HCEC 1CT (cell line): ENCODE measurements around the gene USH2A.

Experiments used
- DNase-seq: peaks from one replicate; pipeline ENCODE4 v3.0.0-alpha.2; 2017

USH2A gene

GRCh38 chr1:216422821-216423520 lies at the start of gene USH2A:
USH2A (minus strand) TSS chr1:216423448; CDS start chr1:216422336, 1,112 bp downstream.
- no peak for DNase-seq

GRCh38 chr1:216466162-216466801 lies 43.0 kb upstream of the USH2A start:
- DNase-seq: no peak

- DNase-seq: peak; percentile 97
Measured at GRCh38 chr1:216464489-216464888, 41.2 kb upstream of the USH2A start.

- DNase-seq: peak; percentile 84
Measured at GRCh38 chr1:216462066-216462775, 39.0 kb upstream of the USH2A start.

- DNase-seq: peak; percentile 41
Measured at GRCh38 chr1:216461466-216461865, 38.2 kb upstream of the USH2A start.

- DNase-seq: no peak
Measured at GRCh38 chr1:216459651-216460207, 36.5 kb upstream of the USH2A start.

- DNase-seq: no peak
Measured at GRCh38 chr1:216458812-216459211, 35.6 kb upstream of the USH2A start.

- DNase-seq: peak; percentile 52
Measured at GRCh38 chr1:216457356-216457755, 34.1 kb upstream of the USH2A start.

GRCh38 chr1:216456682-216457081 lies 33.4 kb upstream of the USH2A start:
- DNase-seq: peak; percentile 87

- DNase-seq: no peak
Measured at GRCh38 chr1:216453777-216454176, 30.5 kb upstream of the USH2A start.

- DNase-seq: no peak
Measured at GRCh38 chr1:216450227-216450626, 27.0 kb upstream of the USH2A start.

- DNase-seq: peak; percentile 42
Measured at GRCh38 chr1:216448011-216448510, 24.8 kb upstream of the USH2A start.

- no peak for DNase-seq
Measured at GRCh38 chr1:216437603-216438002, 14.4 kb upstream of the USH2A start.

GRCh38 chr1:216434232-216434631 lies 11.0 kb upstream of the USH2A start:
- DNase-seq: no peak

GRCh38 chr1:216433175-216433574 lies 9.9 kb upstream of the USH2A start:
- no peak for DNase-seq

- no peak for DNase-seq
Measured at GRCh38 chr1:216430744-216431143, 7.5 kb upstream of the USH2A start.

- peak; percentile 9 for DNase-seq
Measured at GRCh38 chr1:216425577-216425976, 2.3 kb upstream of the USH2A start.

- no peak for DNase-seq
Measured at GRCh38 chr1:216420746-216421145, 2.5 kb downstream of the USH2A start.

- no peak for DNase-seq
Measured at GRCh38 chr1:216420263-216420662, 3.0 kb downstream of the USH2A start.

GRCh38 chr1:216416488-216416887 lies 6.8 kb downstream of the USH2A start:
- no peak for DNase-seq

- DNase-seq: no peak
Measured at GRCh38 chr1:216410026-216410425, 13.2 kb downstream of the USH2A start.

GRCh38 chr1:216390956-216391355 lies 32.3 kb downstream of the USH2A start:
- DNase-seq: no peak

GRCh38 chr1:216389774-216390173 lies 33.5 kb downstream of the USH2A start:
- no peak for DNase-seq
